Ishikawa (cell line): ENCODE results near the gene POLR3A.

ENCODE experiments used
- CEBPB ChIP-seq: IDR thresholded peaks from 2 replicates; pipeline ENCODE4 v1.6.1; 2012
- CREB1 ChIP-seq: IDR thresholded peaks from 2 replicates; pipeline ENCODE4 v1.6.1; 2012; ENCODE audit warnings: low read depth
- EGR1 ChIP-seq: IDR thresholded peaks from 2 replicates; pipeline ENCODE4 v1.6.1; 2012
- EP300 ChIP-seq: IDR thresholded peaks from 2 replicates; pipeline ENCODE4 v1.6.1; 2012; ENCODE audit warnings: borderline replicate concordance
- FOXM1 ChIP-seq: IDR thresholded peaks from 2 replicates; pipeline ENCODE4 v1.6.1; 2012; ENCODE audit warnings: low read depth, borderline replicate concordance
- MAX ChIP-seq: IDR thresholded peaks from 2 replicates; pipeline ENCODE4 v1.6.1; 2012
- NFIC ChIP-seq: IDR thresholded peaks from 2 replicates; pipeline ENCODE4 v1.6.1; 2012
- RAD21 ChIP-seq: IDR thresholded peaks from 2 replicates; pipeline ENCODE4 v1.6.1; 2012; ENCODE audit warnings: low read depth
- REST ChIP-seq: IDR thresholded peaks from 2 replicates; pipeline ENCODE4 v1.6.1; 2012; ENCODE audit warnings: low read depth, mild to moderate bottlenecking
- TAF1 ChIP-seq: IDR thresholded peaks from 2 replicates; pipeline ENCODE4 v1.6.1; 2012; ENCODE audit warnings: low read depth, mild to moderate bottlenecking
- TCF12 ChIP-seq: IDR thresholded peaks from 2 replicates; pipeline ENCODE4 v1.6.1; 2012; ENCODE audit warnings: low read depth
- TEAD4 ChIP-seq: IDR thresholded peaks from 2 replicates; pipeline ENCODE4 v1.6.1; 2012
- YY1 ChIP-seq: IDR thresholded peaks from 2 replicates; pipeline ENCODE4 v1.6.1; 2012; ENCODE audit warnings: low read depth

- no peak for TF ChIP-seq MAX
- TF ChIP-seq EP300, result no peak
- TF ChIP-seq YY1, result no peak
- no peak for TF ChIP-seq EGR1
- TF ChIP-seq FOXM1, result no peak
- TF ChIP-seq REST, result no peak
- no peak for TF ChIP-seq TCF12
- TF ChIP-seq CREB1, result no peak
- TF ChIP-seq CEBPB, result no peak
- TF ChIP-seq RAD21, result no peak
- TF ChIP-seq TAF1, result no peak
- TF ChIP-seq TEAD4, result no peak
- TF ChIP-seq NFIC, result no peak
These were observed 5.7 kb upstream of the POLR3A start for GRCh38 chr10:78035025-78035424.
